NCI-H1436 treated with DMSO at 0.1 percent for 48 hours (cell line): ENCODE measurements around the gene SGCE.
"Not testable (repeated sequence)": the region's sequence is repeated elsewhere in the genome, so short reads cannot be mapped to it uniquely, and the experiment has no call there.

ENCODE experiments used
- DNase-seq: peaks from one replicate; lab custom pipeline; 2025; lab: John Stamatoyannopoulos, UW

The SGCE gene

GRCh38 chr7:94655848-94656657, at the start of gene SGCE:
Gene SGCE (minus strand): TSS chr7:94656133. CDS start chr7:94656098, 35 bp downstream.
- DNase-seq = no peak

GRCh38 chr7:94705155-94706021, 49.5 kb upstream of the SGCE start:
- not testable (repeated sequence) for DNase-seq

- no peak for DNase-seq
These were observed 45.6 kb upstream of the SGCE start for GRCh38 chr7:94701555-94701973.

GRCh38 chr7:94700926-94701554, 45.1 kb upstream of the SGCE start:
- DNase-seq = no peak

GRCh38 chr7:94698275-94698674, 42.3 kb upstream of the SGCE start:
- DNase-seq = no peak

- DNase-seq = no peak
These were observed 41.4 kb upstream of the SGCE start for GRCh38 chr7:94697035-94697974.

- no peak for DNase-seq
These were observed 31.9 kb upstream of the SGCE start for GRCh38 chr7:94687810-94688209.

GRCh38 chr7:94687076-94687475, 31.1 kb upstream of the SGCE start:
- DNase-seq = no peak

GRCh38 chr7:94683066-94683465, 27.1 kb upstream of the SGCE start:
- DNase-seq = no peak

- DNase-seq = no peak
These were observed 23.4 kb upstream of the SGCE start for GRCh38 chr7:94679358-94679757.

GRCh38 chr7:94676431-94676830, 20.5 kb upstream of the SGCE start:
- DNase-seq = no peak

- DNase-seq = no peak
These were observed 19.4 kb upstream of the SGCE start for GRCh38 chr7:94675356-94675755.

GRCh38 chr7:94671444-94672235, 15.7 kb upstream of the SGCE start:
- no peak for DNase-seq

- no peak for DNase-seq
These were observed 14.0 kb upstream of the SGCE start for GRCh38 chr7:94669773-94670495.

GRCh38 chr7:94666879-94667587, 11.1 kb upstream of the SGCE start:
- DNase-seq = no peak

GRCh38 chr7:94665426-94665825, 9.5 kb upstream of the SGCE start:
- no peak for DNase-seq

GRCh38 chr7:94664023-94664422, 8.1 kb upstream of the SGCE start:
- DNase-seq = no peak

- DNase-seq = no peak
These were observed 6.6 kb upstream of the SGCE start for GRCh38 chr7:94662548-94662947.

- no peak for DNase-seq
These were observed 4.1 kb upstream of the SGCE start for GRCh38 chr7:94660006-94660405.
